HepG2 (cell line): ENCODE results near the gene LGALS14. TPM values are rescaled to one million over a fixed set of nuclear protein-coding genes. Genes with fewer than 3 reads are reported as not detected.
"Not testable (repeated sequence)": the region's sequence is repeated elsewhere in the genome, so short reads cannot be mapped to it uniquely, and the experiment has no call there.

Experiments used
- ATAC-seq: fragments of 200-7000 bp; cut with Tn5 transposase; 3 replicates; pipeline ENCODE4 v1.9.1; 2020; ENCODE audit warnings: mild to moderate bottlenecking, moderate library complexity
- BruUV-seq: library from RNA; stranded (reverse); fragments of 400-500 nt; replicated peaks from 2 replicates; lab custom pipeline; 2021; lab: Mats Ljungman, UMichigan
- CTCF ChIA-PET: fragments of 300-600 bp; formaldehyde crosslinking; extraction: SDS; loops from one replicate; lab custom pipeline; 2021; ENCODE audit warnings: low total read pairs, inconsistent platforms, low intra/inter-chr PET ratio; lab: Yijun Ruan, JAX
- POLR2A ChIA-PET: fragments of 350-600 bp; sonication (Branson Sonifier 250); formaldehyde crosslinking; loops from one replicate; lab custom pipeline; 2020; ENCODE audit warnings: antibody characterized with exemption, inconsistent platforms; lab: Yijun Ruan, JAX
- DNase-seq: peaks from one replicate; pipeline ENCODE4 v3.0.0-alpha.2; 2015; ENCODE audit warnings: low spot score
- FAIRE-seq: peaks from 3 replicates; lab custom pipeline; 2011; peaks lifted over from hg19 to GRCh38; lab: Jason Lieb, UNC
- H2AFZ ChIP-seq: one replicate; pipeline ENCODE4 v1.6.1; 2011; ENCODE audit warnings: low read length, inconsistent platforms
- H3K27ac ChIP-seq: fragments of 300-600 bp; 3 replicates; pipeline ENCODE4 v1.8.0; 2011; ENCODE audit warnings: mixed run types, mild to moderate bottlenecking, mixed read lengths, low read length, inconsistent platforms; ENCODE audit not compliant: insufficient read depth; ENCODE audit errors: extremely low read length
- H3K27me3 ChIP-seq, 2 experiments: fragments of 200-600 bp in 1 of 2; 2 replicates in 1 of 2; 3 replicates in 1 of 2; pipeline versions ENCODE4 v1.6.0 to v1.8.0; 2011; ENCODE audit warnings: low read length in 2 of 2, mild to moderate bottlenecking in 2 of 2, moderate library complexity in 2 of 2, inconsistent platforms in 1 of 2; ENCODE audit not compliant: insufficient read depth in 2 of 2, control insufficient read depth in 1 of 2
- H3K36me3 ChIP-seq, 2 experiments: fragments of 200-600 bp in 1 of 2; replicated peaks in 1 of 2; 2 replicates in 1 of 2; 3 replicates in 1 of 2; pipeline versions ENCODE4 v1.5.1 to v1.8.0; 2011; ENCODE audit warnings: low read length in 2 of 2, inconsistent platforms in 1 of 2; ENCODE audit not compliant: insufficient read depth in 2 of 2, control insufficient read depth in 1 of 2
- H3K4me1 ChIP-seq: 2 replicates; pipeline ENCODE4 v1.5.1; 2012; ENCODE audit warnings: low read length, inconsistent platforms; ENCODE audit not compliant: insufficient read depth
- H3K4me2 ChIP-seq: 2 replicates; pipeline ENCODE4 v1.6.0; 2011; ENCODE audit warnings: low read depth, low read length, inconsistent platforms
- H3K4me3 ChIP-seq, 3 experiments: fragments of 200-600 bp in 1 of 3; sonication (generic), shearing (Covaris generic) in 1 of 3; replicated peaks in 1 of 3; 2 replicates each; pipeline ENCODE4 v1.5.1; 2011 to 2016; ENCODE audit warnings: low read length in 3 of 3, inconsistent platforms in 2 of 3, low read depth in 2 of 3, mild to moderate bottlenecking in 2 of 3, control low read depth in 1 of 3, mixed read lengths in 1 of 3; ENCODE audit not compliant: insufficient read depth in 1 of 3
- H3K79me2 ChIP-seq: one replicate; pipeline ENCODE4 v1.6.1; 2011; ENCODE audit warnings: low read length, inconsistent platforms; ENCODE audit not compliant: insufficient read depth
- H3K9ac ChIP-seq: 2 replicates; pipeline ENCODE4 v1.6.0; 2011; ENCODE audit warnings: mild to moderate bottlenecking, low read depth, low read length, inconsistent platforms; ENCODE audit not compliant: insufficient read depth
- H3K9me3 ChIP-seq: 2 replicates; pipeline ENCODE4 v1.5.1; 2012; ENCODE audit warnings: mild to moderate bottlenecking, low read length
- H4K20me1 ChIP-seq: 2 replicates; pipeline ENCODE4 v1.6.0; 2011; ENCODE audit warnings: inconsistent platforms, mild to moderate bottlenecking, low read length, moderate library complexity; ENCODE audit not compliant: insufficient read depth
- IKZF4 ChIP-seq: sonication (generic); formaldehyde crosslinking; IDR thresholded peaks from 2 replicates; pipeline ENCODE4 v1.5.1; 2020; ENCODE audit warnings: borderline replicate concordance, mild to moderate bottlenecking, low read depth, missing genetic modification reagents; ENCODE audit errors: not compliant biosample characterization
- KDM5A ChIP-seq: fragments of 200-600 bp; sonication (generic); IDR thresholded peaks from 2 replicates; pipeline ENCODE4 v1.7.0; 2018; ENCODE audit warnings: antibody characterized with exemption, mild to moderate bottlenecking, low read length, borderline replicate concordance
- MATR3 ChIP-seq: sonication (generic); formaldehyde crosslinking; IDR thresholded peaks from 2 replicates; pipeline ENCODE4 v1.4.0; 2020; ENCODE audit warnings: missing genetic modification reagents
- NR2F1 ChIP-seq, 2 experiments: fragments of 450-650 bp in 1 of 2; formaldehyde crosslinking in 1 of 2; IDR thresholded peaks; 2 replicates each; pipeline versions ENCODE4 v1.5.0 to v1.6.1; 2016 to 2020; ENCODE audit warnings: mild to moderate bottlenecking in 1 of 2, missing compliant biosample characterization in 1 of 2, missing genetic modification reagents in 1 of 2, moderate library complexity in 1 of 2
- PTBP1 ChIP-seq: fragments of 200-400 bp; formaldehyde crosslinking; IDR thresholded peaks from 2 replicates; pipeline ENCODE4 v1.6.1; 2018; ENCODE audit warnings: low read length, low read depth; ENCODE audit not compliant: poor library complexity, severe bottlenecking
- SNRNP70 ChIP-seq: fragments of 200-400 bp; formaldehyde crosslinking; IDR thresholded peaks from 2 replicates; pipeline ENCODE4 v1.6.1; 2017; ENCODE audit warnings: mild to moderate bottlenecking, low read depth, low read length, moderate library complexity
- ZBED4 ChIP-seq: sonication (generic); formaldehyde crosslinking; IDR thresholded peaks from 2 replicates; pipeline ENCODE4 v1.4.0; 2020; ENCODE audit warnings: missing genetic modification reagents, borderline replicate concordance
- ZNF607 ChIP-seq: sonication (generic); formaldehyde crosslinking; IDR thresholded peaks from 2 replicates; pipeline ENCODE4 v1.5.1; 2020; ENCODE audit warnings: missing genetic modification reagents, mild to moderate bottlenecking, borderline replicate concordance
- WGBS: methylation state at CpG from one replicate; pipeline ENCODE4 v1.1.6; 2017; ENCODE audit warnings: low lambda C conversion rate; 5-methylcytosine and 5-hydroxymethylcytosine counted together
- in situ Hi-C: cut with HindIII; loops from 2 replicates; pipeline ENCODE4 v1.10.0; 2017; ENCODE audit warnings: low pct_unique_long_range_greater_than_20kb; ENCODE audit not compliant: extremely low pct_ligation_motif_present
- intact Hi-C: fragments of 100-400 bp; cut with micrococcal nuclease; formaldehyde crosslinking; loops from one replicate; pipeline ENCODE4 v1.10.0; 2022; ENCODE audit not compliant: unreplicated experiment
- polyA plus RNA-seq, 8 experiments: library from polyadenylated mRNA; depleted of rRNA in 3 of 8; stranded (reverse) in 7 of 8; unstranded in 1 of 8; fragments of >200 nt; fragmentation: Illumina TruSeq in 4 of 8; extraction: Trizol in 4 of 8; gene quantifications; 2 replicates each; pipeline versions ENCODE4 v1.2.1 to v1.2.3, GENCODE V29; 2011 to 2016; ENCODE audit warnings: low read depth in 4 of 8, missing spikeins in 1 of 8, mixed read lengths in 1 of 8; ENCODE audit not compliant: insufficient read depth in 1 of 8
- total RNA-seq, 5 experiments: library from RNA; depleted of rRNA; stranded (reverse); fragments of >200 nt; fragmentation: Illumina TruSeq; extraction: Trizol; gene quantifications; 2 replicates each; pipeline ENCODE4 v1.2.3, GENCODE V29; 2016; ENCODE audit warnings: low read depth in 1 of 5

The LGALS14 gene
- total and polyA plus RNA-seq, 2 of the 13 experiments (the other 11 are each of a cell fraction or from before 2014, with no cell fraction given) = not detected

- H3K9ac ChIP-seq, POLR2A ChIA-PET, H4K20me1 ChIP-seq, H3K36me3 ChIP-seq, H3K4me3 ChIP-seq, DNase-seq, H2AFZ ChIP-seq, CTCF ChIA-PET, FAIRE-seq, H3K27me3 ChIP-seq, intact Hi-C loops, ATAC-seq, H3K4me2 ChIP-seq, H3K4me1 ChIP-seq, in situ Hi-C loops, H3K79me2 ChIP-seq, BruUV-seq, H3K27ac ChIP-seq, H3K9me3 ChIP-seq: not testable (repeated sequence)
- WGBS = 17% methylated on average over 3 of the region's 3 CpGs
Measured at GRCh38 chr19:39720144-39720543, 15.9 kb downstream of the LGALS14 start.

GRCh38 chr19:39725995-39726394 is 21.7 kb downstream of the LGALS14 start:
- TF ChIP-seq ZNF607 (CRISPR knock-in tag) (no peak), KDM5A (no peak), IKZF4 (no peak), MATR3 (CRISPR knock-in tag) (no peak), SNRNP70 (no peak), ZBED4 (CRISPR knock-in tag) (no peak), PTBP1 (no peak), NR2F1 (CRISPR knock-in tag; IDR thresholded peaks at IDR 0.05) (no peak)
- no peak overlapping the region for H3K9ac ChIP-seq
- no peaks in the 10 kb centered on the region for H3K4me1 ChIP-seq
- ATAC-seq = no peak
- peaks cover 0 to 5% of the 10 kb centered on the region in 2 experiments; a peak in 2 of 5 replicates for H3K27me3 ChIP-seq
- H4K20me1 ChIP-seq = no peaks in the 10 kb centered on the region
- H3K27ac ChIP-seq = no peak overlapping the region
- no peaks in the 10 kb centered on the region for H3K9me3 ChIP-seq
- intact Hi-C loops (no loop called here), in situ Hi-C loops (no loop called here)
- DNase-seq = no peak
- no peaks in the 10 kb centered on the region for H3K79me2 ChIP-seq
- no peak overlapping the region for H2AFZ ChIP-seq
- no peak overlapping the region for H3K4me3 ChIP-seq
- CTCF ChIA-PET = no interaction called here
- POLR2A ChIA-PET = no interaction called here
- H3K4me2 ChIP-seq = no peak overlapping the region
- no peaks in the 10 kb centered on the region for H3K36me3 ChIP-seq
- no TSS peak for BruUV-seq
- FAIRE-seq = no peak
